GM15510 (cell line): ENCODE results near the gene FKBP15.

Experiments used
- POLR2A ChIP-seq: IDR thresholded peaks from 3 replicates; pipeline ENCODE4 v1.6.1; 2011; ENCODE audit warnings: borderline replicate concordance; ENCODE audit not compliant: insufficient read length; ENCODE audit errors: extremely low read depth

Gene FKBP15, protein sequence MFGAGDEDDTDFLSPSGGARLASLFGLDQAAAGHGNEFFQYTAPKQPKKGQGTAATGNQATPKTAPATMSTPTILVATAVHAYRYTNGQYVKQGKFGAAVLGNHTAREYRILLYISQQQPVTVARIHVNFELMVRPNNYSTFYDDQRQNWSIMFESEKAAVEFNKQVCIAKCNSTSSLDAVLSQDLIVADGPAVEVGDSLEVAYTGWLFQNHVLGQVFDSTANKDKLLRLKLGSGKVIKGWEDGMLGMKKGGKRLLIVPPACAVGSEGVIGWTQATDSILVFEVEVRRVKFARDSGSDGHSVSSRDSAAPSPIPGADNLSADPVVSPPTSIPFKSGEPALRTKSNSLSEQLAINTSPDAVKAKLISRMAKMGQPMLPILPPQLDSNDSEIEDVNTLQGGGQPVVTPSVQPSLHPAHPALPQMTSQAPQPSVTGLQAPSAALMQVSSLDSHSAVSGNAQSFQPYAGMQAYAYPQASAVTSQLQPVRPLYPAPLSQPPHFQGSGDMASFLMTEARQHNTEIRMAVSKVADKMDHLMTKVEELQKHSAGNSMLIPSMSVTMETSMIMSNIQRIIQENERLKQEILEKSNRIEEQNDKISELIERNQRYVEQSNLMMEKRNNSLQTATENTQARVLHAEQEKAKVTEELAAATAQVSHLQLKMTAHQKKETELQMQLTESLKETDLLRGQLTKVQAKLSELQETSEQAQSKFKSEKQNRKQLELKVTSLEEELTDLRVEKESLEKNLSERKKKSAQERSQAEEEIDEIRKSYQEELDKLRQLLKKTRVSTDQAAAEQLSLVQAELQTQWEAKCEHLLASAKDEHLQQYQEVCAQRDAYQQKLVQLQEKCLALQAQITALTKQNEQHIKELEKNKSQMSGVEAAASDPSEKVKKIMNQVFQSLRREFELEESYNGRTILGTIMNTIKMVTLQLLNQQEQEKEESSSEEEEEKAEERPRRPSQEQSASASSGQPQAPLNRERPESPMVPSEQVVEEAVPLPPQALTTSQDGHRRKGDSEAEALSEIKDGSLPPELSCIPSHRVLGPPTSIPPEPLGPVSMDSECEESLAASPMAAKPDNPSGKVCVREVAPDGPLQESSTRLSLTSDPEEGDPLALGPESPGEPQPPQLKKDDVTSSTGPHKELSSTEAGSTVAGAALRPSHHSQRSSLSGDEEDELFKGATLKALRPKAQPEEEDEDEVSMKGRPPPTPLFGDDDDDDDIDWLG

DNA sequence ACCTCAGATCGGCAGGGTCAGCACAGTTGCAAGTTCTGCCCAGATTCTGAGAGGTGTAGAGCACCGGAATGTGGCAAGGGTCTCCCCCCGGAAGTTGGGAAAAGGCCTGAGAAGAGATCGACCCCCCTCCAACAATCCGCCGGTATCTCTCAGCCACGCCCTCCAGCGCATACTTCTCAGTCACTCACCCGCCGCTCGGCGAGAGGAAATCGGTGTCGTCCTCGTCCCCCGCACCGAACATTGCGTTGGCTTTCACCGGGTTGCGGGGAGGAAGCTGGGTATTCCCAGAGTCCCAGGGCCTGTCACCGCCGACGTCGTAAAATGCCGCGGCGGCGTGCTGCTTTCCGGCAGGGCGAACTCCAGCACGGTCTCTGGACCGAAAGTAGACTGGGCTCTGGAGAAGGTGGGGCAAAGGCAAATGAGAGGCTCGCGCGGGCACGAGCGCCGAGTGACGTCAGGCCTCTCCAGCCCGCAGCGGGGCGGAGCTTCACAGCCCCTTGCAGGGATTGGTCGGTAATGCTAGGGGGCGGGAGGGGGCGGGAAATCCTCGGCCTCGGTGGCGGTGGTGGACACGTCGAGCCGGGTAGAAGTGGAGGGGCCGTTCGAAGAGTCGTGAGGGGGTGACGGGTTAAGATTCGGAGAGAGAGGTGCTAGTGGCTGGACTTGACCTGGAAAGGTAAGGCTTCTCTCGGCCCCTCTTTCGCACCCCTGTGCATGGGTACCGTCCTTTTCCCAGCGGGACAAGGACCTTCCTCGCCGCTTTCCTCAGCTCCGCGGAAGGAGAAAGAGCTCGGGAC, at the start of gene FKBP15, which contains the start of gene SLC31A1:
Gene FKBP15 (minus strand): TSS at position 275 of the 797 bp plus-strand sequence. CDS start 34 bp downstream, at position 241.
Gene SLC31A1 (plus strand): TSS at position 542 of the 797 bp plus-strand sequence. CDS start 34,605 bp downstream, outside the sequence.
- TF ChIP-seq POLR2A = peak; percentile 73

GRCh38 chr9:113269871-113270270, 48.8 kb upstream of the FKBP15 start:
- TF ChIP-seq POLR2A = no peak

DNA sequence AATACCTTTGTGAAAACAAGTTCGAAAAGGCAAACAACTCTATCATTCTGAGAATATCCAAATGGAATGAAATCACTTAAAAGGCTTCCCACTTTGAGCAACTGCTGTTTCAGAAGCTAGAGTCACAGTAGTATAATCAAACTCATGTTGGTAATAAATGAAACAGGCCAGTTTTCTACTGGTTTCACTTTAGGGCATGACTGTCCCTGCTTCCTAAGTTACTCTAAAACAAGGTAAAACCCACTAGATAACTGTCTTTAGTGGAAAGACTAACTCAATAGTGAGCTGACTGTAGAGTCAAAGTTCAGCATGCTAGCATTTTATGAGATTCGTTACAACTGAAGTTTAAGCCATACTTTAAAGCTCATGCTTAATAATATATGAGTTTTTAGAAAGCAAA, 48.3 kb upstream of the FKBP15 start:
- no peak for TF ChIP-seq POLR2A

DNA sequence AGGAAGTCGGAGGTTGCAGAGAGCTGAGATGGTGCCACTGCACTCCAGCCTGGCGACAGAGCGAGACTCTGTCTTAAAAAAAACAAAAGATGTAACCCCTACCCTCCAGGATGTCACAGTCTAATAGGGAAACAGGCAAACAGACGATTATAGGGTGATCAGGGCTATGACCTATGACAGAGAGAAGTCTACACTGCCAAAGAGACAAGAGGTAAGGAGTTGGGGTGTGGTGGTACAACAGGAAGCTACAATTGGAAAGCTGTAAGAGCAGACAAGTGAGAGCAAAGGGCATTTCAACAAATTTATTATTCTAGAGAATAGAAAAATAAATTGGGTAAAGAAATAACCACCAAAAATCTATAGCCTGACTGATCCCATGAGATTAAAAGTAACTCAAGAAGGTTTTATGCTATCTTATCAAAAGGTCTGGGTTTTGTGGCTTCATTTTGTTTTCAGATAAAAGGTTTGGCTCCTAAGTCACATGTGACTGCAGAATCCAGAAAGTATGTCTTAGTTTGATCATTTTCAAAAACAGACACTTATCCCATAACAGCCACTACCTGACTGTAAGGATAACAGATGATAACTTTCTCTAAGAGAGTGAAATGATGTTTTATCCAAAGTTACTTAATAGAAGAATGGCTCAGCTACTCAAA, 47.0 kb upstream of the FKBP15 start:
- no peak for TF ChIP-seq POLR2A

GRCh38 chr9:113266174-113266573, 45.1 kb upstream of the FKBP15 start:
- no peak for TF ChIP-seq POLR2A

DNA sequence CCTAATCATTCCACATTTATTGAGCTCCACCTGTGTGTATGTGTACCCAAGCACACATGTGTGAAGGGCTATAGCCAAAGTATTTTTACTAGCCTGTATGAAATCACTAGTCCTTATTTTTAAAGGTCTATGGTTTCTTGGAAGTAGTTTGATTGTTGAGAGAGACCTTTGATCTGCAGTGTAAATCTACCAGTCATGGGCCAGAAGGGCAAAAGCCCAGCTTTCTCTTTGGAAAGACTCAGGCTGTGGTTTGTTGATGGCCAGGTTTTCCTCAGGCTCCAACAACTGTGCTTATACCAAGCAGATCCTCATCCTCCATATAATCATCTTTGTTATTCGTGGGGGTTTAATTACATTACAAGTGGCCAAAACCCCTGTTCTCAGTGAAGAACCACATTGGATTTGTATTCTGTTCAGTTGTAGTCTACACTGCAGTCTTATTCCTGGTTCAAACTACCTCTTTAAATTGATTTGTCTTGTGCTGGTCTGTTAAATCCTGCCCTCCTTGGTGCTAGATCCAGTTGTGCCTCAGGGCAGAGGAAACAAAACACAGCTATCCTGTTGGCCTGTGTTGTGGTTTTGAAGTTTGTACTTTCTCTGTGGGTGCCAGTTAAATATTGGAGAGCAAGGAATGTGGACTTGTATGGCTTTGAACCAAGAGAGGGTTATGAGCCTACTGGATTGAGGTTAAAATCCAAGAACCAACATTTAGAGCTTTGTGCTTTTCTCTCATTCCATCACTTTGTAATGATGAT, 41.0 kb upstream of the FKBP15 start:
- TF ChIP-seq POLR2A = no peak

GRCh38 chr9:113258282-113258681, 37.2 kb upstream of the FKBP15 start:
- TF ChIP-seq POLR2A = no peak

GRCh38 chr9:113257863-113258262, 36.8 kb upstream of the FKBP15 start:
- TF ChIP-seq POLR2A = no peak

- no peak for TF ChIP-seq POLR2A
These were observed 34.4 kb upstream of the FKBP15 start for GRCh38 chr9:113255438-113255837.

DNA sequence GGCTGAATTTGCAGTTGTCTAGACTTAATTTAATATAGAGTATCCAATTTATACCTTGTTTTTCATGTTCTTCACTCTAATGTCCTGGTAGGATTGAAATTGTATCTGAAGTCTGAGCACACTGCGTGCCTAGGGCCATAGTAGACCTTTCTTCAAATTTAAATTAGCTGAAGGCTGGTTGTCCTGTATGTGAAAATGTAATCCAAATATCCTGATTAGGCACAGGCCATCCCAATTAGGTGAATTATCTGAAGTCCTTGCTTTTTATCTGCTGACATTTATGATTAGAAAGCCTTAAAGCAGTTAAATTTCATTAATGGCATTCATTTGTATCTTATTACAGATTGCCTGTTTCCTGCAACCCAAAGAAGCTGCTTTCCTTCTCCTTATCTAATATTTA, 33.9 kb upstream of the FKBP15 start:
- TF ChIP-seq POLR2A = no peak

DNA sequence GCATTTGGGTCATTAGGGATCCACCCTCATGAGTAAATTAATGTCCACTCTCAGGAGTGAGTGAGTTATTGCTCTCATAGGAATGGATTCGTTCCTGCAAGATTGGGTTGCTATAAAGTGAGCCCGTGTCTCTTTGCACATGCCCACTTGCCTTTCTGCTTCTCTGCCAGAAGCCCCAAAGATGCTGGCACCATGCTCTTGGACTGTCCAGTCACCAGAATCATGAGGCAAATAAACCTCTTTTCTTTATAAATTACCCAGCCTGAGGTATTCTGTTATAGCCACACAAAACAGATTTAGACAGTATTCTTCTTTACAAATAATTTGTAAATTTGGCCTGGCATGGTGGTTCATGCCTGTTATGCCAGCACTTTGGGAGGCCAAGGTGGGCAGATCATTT, 29.7 kb upstream of the FKBP15 start:
- no peak for TF ChIP-seq POLR2A

GRCh38 chr9:113247640-113248039, 26.6 kb upstream of the FKBP15 start:
- no peak for TF ChIP-seq POLR2A

DNA sequence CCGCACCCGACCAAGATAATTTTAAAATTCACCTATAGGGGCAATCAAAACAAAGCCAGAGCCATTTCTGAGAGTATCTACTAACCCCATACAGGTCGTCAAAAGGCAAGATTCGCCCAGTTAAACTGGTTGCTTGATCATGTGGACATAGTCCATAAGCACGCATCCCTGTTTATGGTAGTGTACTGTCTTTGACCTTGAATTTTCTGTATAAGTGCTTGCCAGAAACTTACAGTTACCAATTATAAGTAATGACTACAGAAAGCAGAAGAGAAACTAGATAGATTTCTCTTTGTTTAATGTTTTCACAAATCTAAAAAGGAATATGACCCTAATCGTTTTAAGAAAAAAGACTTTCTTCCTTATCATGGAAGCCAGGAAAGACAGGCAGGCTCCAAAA, 25.9 kb upstream of the FKBP15 start:
- TF ChIP-seq POLR2A = no peak
